RWPE1 (cell line): ENCODE results near the gene RAP2B.
"Not testable (repeated sequence)": the region's sequence is repeated elsewhere in the genome, so short reads cannot be mapped to it uniquely, and the experiment has no call there.

Source experiments
- CTCF ChIA-PET: fragments of 350-600 bp; sonication (Branson Sonifier 250); formaldehyde crosslinking; extraction: SDS; loops from one replicate; lab custom pipeline; 2021; lab: Yijun Ruan, JAX
- POLR2A ChIA-PET: fragments of 400-600 bp; formaldehyde crosslinking; extraction: SDS; loops from one replicate; lab custom pipeline; 2020; ENCODE audit warnings: antibody characterized with exemption; ENCODE audit not compliant: low non-redundant PET; lab: Yijun Ruan, JAX
- DNase-seq: peaks from one replicate; pipeline ENCODE4 v3.0.0; 2012; ENCODE audit warnings: low spot score
- H3K27ac ChIP-seq: fragments of 450-650 bp; 2 replicates; pipeline ENCODE4 v1.5.1; 2017
- CTCF ChIP-seq: fragments of 450-650 bp; conservative IDR thresholded peaks from 2 replicates; pipeline ENCODE4 v1.5.1; 2017; ENCODE audit warnings: low read depth, mild to moderate bottlenecking

Gene RAP2B

DNA sequence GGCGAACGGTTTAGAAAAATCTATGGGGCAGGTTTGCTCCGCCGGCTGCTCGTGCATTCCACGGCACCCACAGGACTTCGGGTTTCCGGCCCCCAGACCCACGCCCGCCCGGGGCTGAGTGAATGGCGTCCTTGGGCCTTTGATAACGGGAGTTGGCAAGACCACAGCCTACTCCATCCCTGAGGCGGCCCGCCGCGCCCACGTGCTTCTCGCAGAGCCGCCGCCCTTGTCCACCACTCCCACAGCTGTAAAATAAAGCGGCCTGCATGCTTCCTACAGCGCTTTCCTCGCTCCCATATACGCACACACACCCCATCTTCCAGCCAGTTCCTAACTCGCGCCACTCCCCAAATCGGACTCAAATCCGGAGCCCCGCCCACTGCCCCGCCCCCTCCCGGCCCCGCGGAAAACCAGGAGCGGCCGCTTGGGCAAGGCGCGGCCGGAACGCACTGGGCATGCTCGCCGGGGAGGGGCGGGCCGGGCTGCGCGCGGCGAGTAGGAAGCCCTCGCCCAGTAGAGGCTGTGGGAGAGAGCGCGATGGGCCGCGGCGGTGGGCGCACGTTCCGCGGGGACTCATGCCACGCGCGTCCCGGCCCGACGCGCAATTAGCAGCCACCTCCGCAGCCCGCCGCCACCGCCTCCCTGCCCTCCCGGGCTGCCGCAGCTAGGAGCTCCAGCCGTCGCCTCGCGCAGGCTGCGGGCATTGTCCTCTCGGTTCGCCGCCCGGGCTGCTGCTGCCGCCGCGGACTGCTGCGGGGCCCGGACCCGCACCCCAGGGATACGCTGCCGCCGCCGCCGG lies at the start of gene RAP2B:
RAP2B (plus strand) TSS at position 513 of the 799 bp plus-strand sequence. CDS start 468 bp downstream, outside the sequence.
- ChIA-PET CTCF (interaction anchor here (0.6 to 3.2 kb wide), 3 partner anchors 28 to 1596 kb away, joined by 3 to 15 read pairs (median 3); no protein-coding TSS in a partner anchor), POLR2A (interaction anchor here (1.7 to 2.0 kb wide), 2 partner anchors 110 to 119 kb away, joined by 10 to 12 read pairs; no protein-coding TSS in a partner anchor)
- peak; percentile 93 for DNase-seq
- no peak for TF ChIP-seq CTCF
- H3K27ac ChIP-seq = peak within 1 kb of the TSS; percentile 100

GRCh38 chr3:153113541-153113940 lies 48.5 kb upstream of the RAP2B start:
- TF ChIP-seq CTCF = no peak
- CTCF ChIA-PET = no interaction called here
- no peak for DNase-seq
- H3K27ac ChIP-seq = no peak overlapping the region
- POLR2A ChIA-PET = no interaction called here

- POLR2A ChIA-PET, CTCF ChIA-PET, DNase-seq, H3K27ac ChIP-seq: not testable (repeated sequence)
These were observed 47.8 kb upstream of the RAP2B start for GRCh38 chr3:153114270-153114669.

- ChIA-PET POLR2A (no interaction called here), CTCF (interaction anchor here (0.6 kb wide), 1 partner anchor 286 kb away, joined by 3 read pairs; no protein-coding TSS in a partner anchor)
- no peak for TF ChIP-seq CTCF
- DNase-seq = no peak
- no peak overlapping the region for H3K27ac ChIP-seq
These were observed 46.7 kb upstream of the RAP2B start for GRCh38 chr3:153115326-153115725.

- TF ChIP-seq CTCF = no peak
- ChIA-PET POLR2A (no interaction called here), CTCF (no interaction called here)
These were observed 34.2 kb upstream of the RAP2B start for GRCh38 chr3:153127788-153128187.

DNA sequence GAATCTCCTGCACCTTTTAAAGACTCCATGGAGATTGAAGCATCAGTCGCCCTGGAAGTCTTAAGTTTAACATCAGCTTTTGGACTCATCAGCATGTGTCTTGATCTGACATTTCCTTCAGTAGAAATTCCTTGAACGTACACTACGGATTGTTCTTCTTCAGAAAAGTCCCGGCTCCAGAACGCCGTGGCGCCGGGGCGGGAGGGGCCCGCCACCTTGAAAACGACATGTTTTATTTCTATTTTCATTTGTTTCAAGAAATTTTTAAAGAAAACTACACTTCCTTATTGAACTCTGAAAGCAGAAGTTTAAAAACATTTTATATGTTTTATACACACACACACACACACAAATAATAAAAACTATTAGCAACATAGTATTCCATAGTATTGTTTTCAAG lies 32.6 kb upstream of the RAP2B start:
- no peak for DNase-seq
- ChIA-PET POLR2A (no interaction called here), CTCF (no interaction called here)
- no peak overlapping the region for H3K27ac ChIP-seq
- no peak for TF ChIP-seq CTCF

More at GRCh38 chr3:153127788-153128187, 34.2 kb upstream of the RAP2B start:
- no peak overlapping the region for H3K27ac ChIP-seq
- DNase-seq = no peak

DNA sequence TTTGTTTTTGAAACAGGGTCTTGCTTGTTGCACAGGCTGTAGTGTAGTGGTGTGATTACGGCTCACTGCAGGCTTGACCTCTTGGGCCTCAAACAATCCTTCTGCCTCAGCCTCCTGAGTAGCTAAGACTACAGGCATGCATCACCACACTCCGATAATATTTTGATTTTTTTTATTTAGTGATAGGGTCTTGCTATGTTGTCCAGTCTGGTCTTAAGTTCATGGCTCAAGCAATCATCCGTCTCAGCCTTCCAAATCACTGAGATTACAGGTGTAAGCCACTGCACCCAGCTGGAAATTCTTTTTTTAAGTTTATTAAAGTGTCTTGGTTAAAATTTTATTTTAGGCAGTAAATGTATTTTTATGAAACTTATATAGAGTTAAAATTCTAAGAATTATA lies 32.2 kb upstream of the RAP2B start:
- DNase-seq = no peak
- POLR2A ChIA-PET = no interaction called here
- CTCF ChIA-PET = no interaction called here
- no peak overlapping the region for H3K27ac ChIP-seq
- TF ChIP-seq CTCF = no peak
